ENCODE measurements around the gene SCN2B. TPM values are rescaled to one million over a fixed set of nuclear protein-coding genes. Genes with fewer than 3 reads are reported as not detected.

Gene SCN2B
- total and polyA plus RNA-seq, 2 donors (not counting 1 experiment from before 2014, with no cell fraction given) = 0.11 to 7.3 TPM

DNA sequence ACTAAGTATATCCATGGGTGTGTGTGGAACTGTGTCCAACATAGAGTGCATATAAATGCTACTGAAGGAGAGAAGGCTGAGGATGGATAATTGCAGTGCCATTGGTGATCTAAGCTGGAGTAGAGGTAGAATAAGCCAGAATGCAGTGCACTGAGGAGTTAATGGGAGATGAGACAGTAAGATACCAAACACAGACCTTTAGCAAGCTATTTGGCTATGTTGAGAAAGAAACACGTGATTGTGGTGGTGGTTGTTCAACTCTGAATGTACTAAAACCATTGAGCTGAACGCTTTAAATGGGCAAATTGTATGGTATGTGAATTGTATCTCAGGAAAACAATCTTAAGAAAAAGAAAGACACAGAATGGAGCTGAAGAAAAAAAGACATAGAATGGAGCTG, 25.5 kb upstream of the SCN2B start:
- DNase-seq (ENCODE audit: low read depth in 2 of 2) = no peak
- no peak overlapping the region for H3K4me2 ChIP-seq (ENCODE audit: extremely low read depth, insufficient read depth, low read length)
- peaks cover 3% of the 10 kb centered on the region for H3K27me3 ChIP-seq (ENCODE audit: control insufficient read depth, insufficient read depth, low read length)
- H3K27ac ChIP-seq (ENCODE audit: insufficient read depth, low read length) = no peak overlapping the region
- no peaks in the 10 kb centered on the region for H3K79me2 ChIP-seq (ENCODE audit: control insufficient read depth, insufficient read depth, low read length)
- H3K9me3 ChIP-seq (ENCODE audit: control insufficient read depth, insufficient read depth, low read depth, low read length) = no peaks in the 10 kb centered on the region
- H4K20me1 ChIP-seq (ENCODE audit: control insufficient read depth, extremely low read depth, insufficient read depth, low read length) = no peaks in the 10 kb centered on the region
- no peak overlapping the region for H3K4me3 ChIP-seq (replicated peaks in 1 of 4; ENCODE audit: control extremely low read depth in 1 of 4, insufficient read depth in 1 of 4, low read depth in 3 of 4, low read length in 4 of 4)
- no peak overlapping the region for H3K9ac ChIP-seq (ENCODE audit: insufficient read depth, low read length)
- H3K36me3 ChIP-seq (ENCODE audit: control insufficient read depth, insufficient read depth, low read length) = no peaks in the 10 kb centered on the region
- TF ChIP-seq, protein P1, sequence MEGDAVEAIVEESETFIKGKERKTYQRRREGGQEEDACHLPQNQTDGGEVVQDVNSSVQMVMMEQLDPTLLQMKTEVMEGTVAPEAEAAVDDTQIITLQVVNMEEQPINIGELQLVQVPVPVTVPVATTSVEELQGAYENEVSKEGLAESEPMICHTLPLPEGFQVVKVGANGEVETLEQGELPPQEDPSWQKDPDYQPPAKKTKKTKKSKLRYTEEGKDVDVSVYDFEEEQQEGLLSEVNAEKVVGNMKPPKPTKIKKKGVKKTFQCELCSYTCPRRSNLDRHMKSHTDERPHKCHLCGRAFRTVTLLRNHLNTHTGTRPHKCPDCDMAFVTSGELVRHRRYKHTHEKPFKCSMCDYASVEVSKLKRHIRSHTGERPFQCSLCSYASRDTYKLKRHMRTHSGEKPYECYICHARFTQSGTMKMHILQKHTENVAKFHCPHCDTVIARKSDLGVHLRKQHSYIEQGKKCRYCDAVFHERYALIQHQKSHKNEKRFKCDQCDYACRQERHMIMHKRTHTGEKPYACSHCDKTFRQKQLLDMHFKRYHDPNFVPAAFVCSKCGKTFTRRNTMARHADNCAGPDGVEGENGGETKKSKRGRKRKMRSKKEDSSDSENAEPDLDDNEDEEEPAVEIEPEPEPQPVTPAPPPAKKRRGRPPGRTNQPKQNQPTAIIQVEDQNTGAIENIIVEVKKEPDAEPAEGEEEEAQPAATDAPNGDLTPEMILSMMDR (conservative IDR thresholded peaks at IDR 0.05 in 1 of 2, IDR thresholded peaks at IDR 0.05 in 1 of 2; ENCODE audit: low read depth in 1 of 2, low read length in 2 of 2) = no peak
- TF ChIP-seq EZH2 (IDR thresholded peaks at IDR 0.05; ENCODE audit: low read length, missing control alignments) = no peak
- H3K4me1 ChIP-seq (ENCODE audit: control insufficient read depth, extremely low read depth, insufficient read depth, low read length) = no peaks in the 10 kb centered on the region
- H2AFZ ChIP-seq (ENCODE audit: low read length) = no peak overlapping the region

DNA sequence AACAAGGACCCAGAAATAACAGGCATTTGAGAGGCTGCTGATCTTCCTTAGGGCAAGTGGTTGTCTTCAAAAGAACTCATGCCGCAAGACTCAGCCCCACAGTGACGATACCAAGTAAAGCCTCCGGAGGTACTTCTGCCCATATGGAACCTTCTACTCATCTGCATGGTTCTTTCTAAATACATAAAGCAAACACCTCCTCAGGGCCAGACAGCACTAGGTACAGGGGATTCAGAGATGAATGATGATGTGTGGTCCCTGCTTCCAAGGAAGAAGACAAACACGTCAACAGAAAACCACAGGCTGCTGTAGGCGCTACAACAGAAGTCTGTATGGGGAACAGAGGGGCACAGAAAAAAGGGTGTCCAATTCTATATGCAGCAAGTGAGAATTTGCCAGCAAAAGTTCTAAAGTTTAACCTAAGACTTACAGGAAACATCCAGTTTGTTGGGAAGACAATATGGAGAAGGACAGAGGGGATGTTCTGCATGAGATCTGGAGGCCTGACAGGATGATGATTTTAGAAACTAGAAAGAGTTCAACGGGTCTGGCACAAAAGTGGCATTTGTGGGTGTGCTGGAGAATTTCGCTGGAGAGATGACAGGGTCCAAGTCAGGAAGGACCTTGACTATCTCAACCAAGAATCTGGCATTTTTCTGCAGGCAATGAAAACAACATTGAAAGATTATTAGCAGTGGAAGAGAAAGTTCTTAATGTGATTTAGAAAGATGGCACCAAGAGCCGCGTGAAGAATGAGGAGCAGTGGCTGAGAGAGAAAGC, 24.7 kb upstream of the SCN2B start:
- no peak overlapping the region for H3K27ac ChIP-seq (ENCODE audit: insufficient read depth, low read length)
- no peaks in the 10 kb centered on the region for H3K4me1 ChIP-seq (ENCODE audit: control insufficient read depth, extremely low read depth, insufficient read depth, low read length)
- no peak overlapping the region for H3K4me3 ChIP-seq (replicated peaks in 1 of 4; ENCODE audit: control extremely low read depth in 1 of 4, insufficient read depth in 1 of 4, low read depth in 3 of 4, low read length in 4 of 4)
- no peak for DNase-seq (ENCODE audit: low read depth in 2 of 2)
- no peak overlapping the region for H3K4me2 ChIP-seq (ENCODE audit: extremely low read depth, insufficient read depth, low read length)
- H2AFZ ChIP-seq (ENCODE audit: low read length) = no peak overlapping the region
- H4K20me1 ChIP-seq (ENCODE audit: control insufficient read depth, extremely low read depth, insufficient read depth, low read length) = no peaks in the 10 kb centered on the region
- no peaks in the 10 kb centered on the region for H3K9me3 ChIP-seq (ENCODE audit: control insufficient read depth, insufficient read depth, low read depth, low read length)
- H3K9ac ChIP-seq (ENCODE audit: insufficient read depth, low read length) = no peak overlapping the region
- no peaks in the 10 kb centered on the region for H3K36me3 ChIP-seq (ENCODE audit: control insufficient read depth, insufficient read depth, low read length)
- TF ChIP-seq, protein P1 (conservative IDR thresholded peaks at IDR 0.05 in 1 of 2, IDR thresholded peaks at IDR 0.05 in 1 of 2; ENCODE audit: low read depth in 1 of 2, low read length in 2 of 2) = no peak
- TF ChIP-seq EZH2 (IDR thresholded peaks at IDR 0.05; ENCODE audit: low read length, missing control alignments) = no peak
- H3K27me3 ChIP-seq (ENCODE audit: control insufficient read depth, insufficient read depth, low read length) = peaks cover 3% of the 10 kb centered on the region
- H3K79me2 ChIP-seq (ENCODE audit: control insufficient read depth, insufficient read depth, low read length) = no peaks in the 10 kb centered on the region

DNA sequence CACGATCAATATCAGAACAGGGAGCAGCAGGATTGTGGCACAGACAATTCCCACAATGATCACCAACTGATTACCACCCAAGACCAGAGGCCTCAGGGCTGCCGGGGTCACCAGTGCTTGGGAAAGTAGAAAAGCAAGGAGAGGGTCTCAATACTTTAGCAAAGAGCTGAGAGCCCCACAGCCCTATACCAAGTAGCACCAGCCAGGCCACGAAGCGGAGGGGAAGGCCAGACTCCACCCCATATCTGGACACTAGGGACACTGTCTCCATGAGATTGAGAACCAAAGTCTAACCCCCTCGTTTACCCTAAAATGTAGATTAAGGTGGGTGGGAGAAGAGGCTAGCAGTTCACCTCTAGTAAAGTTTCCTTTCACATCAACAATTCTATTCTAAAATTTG, 24.1 kb upstream of the SCN2B start:
- DNase-seq (ENCODE audit: low read depth in 2 of 2) = no peak
- Histone ChIP-seq H3K4me3 (replicated peaks in 1 of 4; ENCODE audit: control extremely low read depth in 1 of 4, insufficient read depth in 1 of 4, low read depth in 3 of 4, low read length in 4 of 4) (no peak overlapping the region), H4K20me1 (ENCODE audit: control insufficient read depth, extremely low read depth, insufficient read depth, low read length) (no peaks in the 10 kb centered on the region), H3K27me3 (ENCODE audit: control insufficient read depth, insufficient read depth, low read length) (peaks cover 3% of the 10 kb centered on the region), H3K9ac (ENCODE audit: insufficient read depth, low read length) (no peak overlapping the region), H3K79me2 (ENCODE audit: control insufficient read depth, insufficient read depth, low read length) (no peaks in the 10 kb centered on the region), H3K9me3 (ENCODE audit: control insufficient read depth, insufficient read depth, low read depth, low read length) (no peaks in the 10 kb centered on the region), H3K4me2 (ENCODE audit: extremely low read depth, insufficient read depth, low read length) (no peak overlapping the region), H3K36me3 (ENCODE audit: control insufficient read depth, insufficient read depth, low read length) (no peaks in the 10 kb centered on the region), H3K4me1 (ENCODE audit: control insufficient read depth, extremely low read depth, insufficient read depth, low read length) (no peaks in the 10 kb centered on the region), H2AFZ (ENCODE audit: low read length) (no peak overlapping the region), H3K27ac (ENCODE audit: insufficient read depth, low read length) (no peak overlapping the region)
- TF ChIP-seq, protein P1 (conservative IDR thresholded peaks at IDR 0.05 in 1 of 2, IDR thresholded peaks at IDR 0.05 in 1 of 2; ENCODE audit: low read depth in 1 of 2, low read length in 2 of 2) = no peak
- TF ChIP-seq EZH2 (IDR thresholded peaks at IDR 0.05; ENCODE audit: low read length, missing control alignments) = no peak

All from fibroblast of lung (primary cell).